Measurements from ENCODE around the gene SMTNL2. TPM values are rescaled to one million over a fixed set of nuclear protein-coding genes. Genes with fewer than 3 reads are reported as not detected.
"Not testable (repeated sequence)": the region's sequence is repeated elsewhere in the genome, so short reads cannot be mapped to it uniquely, and the experiment has no call there.

SMTNL2 gene
- total RNA-seq, 1 donor from 2014 or later = not detected

DNA sequence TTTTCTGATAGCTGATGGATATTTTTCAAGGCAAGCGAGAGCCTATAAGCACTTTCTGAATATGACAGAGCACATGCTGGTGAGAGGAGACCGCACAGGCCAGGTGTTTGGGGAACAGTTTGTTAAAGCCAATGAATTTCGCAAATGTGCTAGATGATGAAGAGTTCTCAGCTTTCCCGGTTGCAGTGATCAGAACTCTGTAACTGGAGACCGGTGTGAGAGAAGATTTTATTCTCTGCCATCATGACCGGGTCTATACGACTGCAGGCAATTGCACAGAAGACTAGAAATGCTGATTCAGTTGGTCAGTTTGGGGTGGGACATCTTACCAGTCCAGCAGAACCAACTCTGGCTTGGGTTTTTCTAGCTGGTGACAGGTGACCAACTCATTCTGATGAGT lies 25.4 kb downstream of the SMTNL2 start:
- H3K9me3 Mint-ChIP-seq = no peaks in the 10 kb centered on the region
- no peak for DNase-seq (ENCODE audit: low spot score)
- H3K4me1 Mint-ChIP-seq (ENCODE audit: low read depth) = no peaks in the 10 kb centered on the region
- intact Hi-C loops (cut with micrococcal nuclease) = no loop called here
- peaks cover 30% of the 10 kb centered on the region for H3K27me3 Mint-ChIP-seq (ENCODE audit: low read depth)
- no peak overlapping the region for H3K4me3 Mint-ChIP-seq (ENCODE audit: low read depth)
- no peaks in the 10 kb centered on the region for H3K36me3 Mint-ChIP-seq (ENCODE audit: low read depth)
- no peak overlapping the region for H3K27ac Mint-ChIP-seq

DNA sequence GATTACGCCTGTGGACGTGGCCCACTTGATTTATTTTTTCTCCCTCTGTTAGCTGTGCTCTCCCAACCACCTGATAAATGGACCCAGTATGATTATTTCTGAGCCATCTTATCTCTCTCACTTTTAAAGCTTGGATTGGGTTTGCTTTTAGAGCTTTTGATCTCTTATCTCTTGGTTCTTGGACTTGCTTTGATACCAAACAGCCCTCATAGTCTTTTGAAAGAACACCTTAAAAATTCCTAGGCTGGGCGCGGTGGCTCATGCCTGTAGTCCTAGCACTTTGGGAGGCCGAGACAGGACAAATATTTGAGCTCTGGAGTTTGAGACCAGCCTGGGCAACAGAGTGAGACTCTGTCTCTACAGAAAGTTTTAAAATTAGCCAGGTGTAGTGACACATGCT lies 25.8 kb downstream of the SMTNL2 start:
- intact Hi-C loops (cut with micrococcal nuclease) = no loop called here
- Mint-ChIP-seq H3K27ac (no peak overlapping the region), H3K36me3 (ENCODE audit: low read depth) (no peaks in the 10 kb centered on the region), H3K4me3 (ENCODE audit: low read depth) (no peak overlapping the region), H3K4me1 (ENCODE audit: low read depth) (no peaks in the 10 kb centered on the region), H3K9me3 (no peaks in the 10 kb centered on the region), H3K27me3 (ENCODE audit: low read depth) (peaks cover 30% of the 10 kb centered on the region)
- DNase-seq (ENCODE audit: low spot score) = no peak

DNA sequence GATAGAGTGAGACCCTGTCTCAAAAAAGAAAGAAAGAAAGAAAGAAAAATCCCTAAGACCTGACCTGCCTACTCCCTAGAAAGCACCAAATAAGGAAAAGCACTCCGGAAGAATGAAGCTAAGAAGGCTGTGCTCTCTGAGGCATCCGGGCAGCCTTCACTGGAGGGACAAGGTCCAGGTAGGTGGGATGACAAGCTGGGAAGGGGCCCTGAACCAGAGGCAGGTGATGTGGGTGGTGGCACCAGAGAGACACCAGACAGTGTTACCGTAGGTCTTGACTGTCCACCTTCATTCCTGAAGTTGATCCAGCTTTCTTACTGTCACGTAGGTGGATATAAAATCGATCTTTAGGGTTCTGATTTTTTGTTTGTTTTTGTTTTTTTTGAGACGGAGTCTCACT lies 26.3 kb downstream of the SMTNL2 start:
- intact Hi-C loops (cut with micrococcal nuclease) = no loop called here
- Mint-ChIP-seq H3K36me3 (ENCODE audit: low read depth) (no peaks in the 10 kb centered on the region), H3K4me1 (ENCODE audit: low read depth) (no peaks in the 10 kb centered on the region), H3K27me3 (ENCODE audit: low read depth) (peaks cover 31% of the 10 kb centered on the region), H3K9me3 (no peaks in the 10 kb centered on the region), H3K4me3 (ENCODE audit: low read depth) (no peak overlapping the region), H3K27ac (no peak overlapping the region)
- no peak for DNase-seq (ENCODE audit: low spot score)

DNA sequence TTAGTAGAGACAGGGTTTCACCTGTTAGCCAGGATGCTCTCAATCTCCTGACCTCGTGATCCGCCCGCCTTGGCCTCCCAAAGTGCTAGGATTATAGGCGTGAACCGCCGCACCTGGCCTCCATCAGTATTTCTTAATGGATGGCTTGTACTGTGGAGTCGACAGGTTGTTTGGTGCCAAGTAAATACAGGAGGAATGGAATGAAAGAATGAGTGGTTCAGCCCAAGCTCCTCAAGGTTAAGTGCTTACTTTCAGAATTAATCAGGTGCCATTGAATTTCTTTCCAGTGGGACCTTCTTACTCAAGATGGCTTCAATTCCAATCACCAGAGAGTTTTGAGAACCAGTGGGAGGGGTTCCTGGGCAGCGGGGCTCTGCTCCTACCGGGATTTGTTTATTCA lies 32.1 kb downstream of the SMTNL2 start:
- Mint-ChIP-seq H3K4me1 (ENCODE audit: low read depth) (no peaks in the 10 kb centered on the region), H3K36me3 (ENCODE audit: low read depth) (no peaks in the 10 kb centered on the region), H3K27me3 (ENCODE audit: low read depth) (peaks cover 8% of the 10 kb centered on the region), H3K4me3 (ENCODE audit: low read depth) (no peak overlapping the region), H3K9me3 (no peaks in the 10 kb centered on the region), H3K27ac (no peak overlapping the region)
- no peak for DNase-seq (ENCODE audit: low spot score)
- intact Hi-C loops (cut with micrococcal nuclease) = no loop called here

DNA sequence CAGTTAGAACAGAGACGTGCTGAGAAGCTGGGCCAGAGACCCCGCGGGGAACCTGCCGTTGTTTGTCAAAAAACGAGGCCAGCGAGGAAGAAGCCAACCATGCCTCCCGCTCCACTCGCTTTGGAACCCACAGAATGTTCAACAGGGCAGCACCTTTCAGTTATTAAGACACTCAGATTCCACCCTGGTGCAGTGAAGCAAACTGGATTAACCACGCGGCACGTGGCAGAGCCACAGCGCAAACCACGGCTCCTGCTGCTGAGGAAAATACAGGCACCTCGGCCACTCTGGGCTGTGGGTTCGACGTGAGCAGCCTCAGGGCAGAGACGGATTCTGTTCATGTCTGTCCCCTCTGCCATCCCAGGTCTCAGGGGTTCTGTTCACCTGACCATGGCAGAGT lies 32.8 kb downstream of the SMTNL2 start:
- no peaks in the 10 kb centered on the region for H3K36me3 Mint-ChIP-seq (ENCODE audit: low read depth)
- no peak for DNase-seq (ENCODE audit: low spot score)
- H3K9me3 Mint-ChIP-seq = no peaks in the 10 kb centered on the region
- no peak overlapping the region for H3K27ac Mint-ChIP-seq
- intact Hi-C loops (cut with micrococcal nuclease) = no loop called here
- H3K4me1 Mint-ChIP-seq (ENCODE audit: low read depth) = no peaks in the 10 kb centered on the region
- no peak overlapping the region for H3K4me3 Mint-ChIP-seq (ENCODE audit: low read depth)
- H3K27me3 Mint-ChIP-seq (ENCODE audit: low read depth) = peaks cover 8% of the 10 kb centered on the region

DNA sequence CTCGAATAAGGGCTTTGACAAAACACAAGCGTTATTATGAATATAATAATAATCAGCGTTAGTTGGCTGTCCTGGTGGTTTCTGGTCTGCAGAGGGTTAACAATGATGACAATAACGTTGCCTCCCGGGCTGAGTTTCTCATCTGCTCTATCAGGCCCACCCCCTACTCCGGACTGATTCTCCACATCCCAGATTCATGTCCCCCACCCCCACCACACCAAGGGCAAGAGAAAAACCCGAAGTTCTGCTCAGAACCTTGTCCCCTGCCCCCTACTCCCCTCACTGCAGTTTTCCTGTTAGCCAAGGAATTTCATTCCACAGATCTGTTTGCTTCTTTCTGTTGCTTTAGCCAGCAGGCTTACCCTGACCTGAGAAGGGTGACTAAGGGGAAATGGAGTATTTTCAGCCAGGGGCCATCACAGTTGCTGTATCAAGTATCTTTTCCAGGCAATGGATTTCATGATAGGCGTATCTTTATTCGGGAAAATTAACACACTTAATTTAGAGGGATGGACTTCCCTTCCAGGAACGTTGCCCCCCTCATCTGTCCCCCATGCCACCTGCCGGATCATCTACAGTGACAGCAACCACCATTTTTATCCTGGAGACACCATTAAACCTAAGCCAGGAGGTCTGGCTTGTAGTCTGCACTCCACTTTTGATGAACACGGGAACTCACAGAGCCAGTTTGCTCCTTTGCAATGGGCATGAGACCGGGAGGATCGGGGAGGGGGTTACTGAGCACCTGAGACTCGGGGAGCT lies 33.4 kb downstream of the SMTNL2 start:
- Mint-ChIP-seq H3K27ac (no peak overlapping the region), H3K4me1 (ENCODE audit: low read depth) (no peaks in the 10 kb centered on the region), H3K4me3 (ENCODE audit: low read depth) (no peak overlapping the region), H3K9me3 (no peaks in the 10 kb centered on the region), H3K27me3 (ENCODE audit: low read depth) (peaks cover 8% of the 10 kb centered on the region), H3K36me3 (ENCODE audit: low read depth) (no peaks in the 10 kb centered on the region)
- intact Hi-C loops (cut with micrococcal nuclease) = no loop called here
- DNase-seq (ENCODE audit: low spot score) = no peak

DNA sequence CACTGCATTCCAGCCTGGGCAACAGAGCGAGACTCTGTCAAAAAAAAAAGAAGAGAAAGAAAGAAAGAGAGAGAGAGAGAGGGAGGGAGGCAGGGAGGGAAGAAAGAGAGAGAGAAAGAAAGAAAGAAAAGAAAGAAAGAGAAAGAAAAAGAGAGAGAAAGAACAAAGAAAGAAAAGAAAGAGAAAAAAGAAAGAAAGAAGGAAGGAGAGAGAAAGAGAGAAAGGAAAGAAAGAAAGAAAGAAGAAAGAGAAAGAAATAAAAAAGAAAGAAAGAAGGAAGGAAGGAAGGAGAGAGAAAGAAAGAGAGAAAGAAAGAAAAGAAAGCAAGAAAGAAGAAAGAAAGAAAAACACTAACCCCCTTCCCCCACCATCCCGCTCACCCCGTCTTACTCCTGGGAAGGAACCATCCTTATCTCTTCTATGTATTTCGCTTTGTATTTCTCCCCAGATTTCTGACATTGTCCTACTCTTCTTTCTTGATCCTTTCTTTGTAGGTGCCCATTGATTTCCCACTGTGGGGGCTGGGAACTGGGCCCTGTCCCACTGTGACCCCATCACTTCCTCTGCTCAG lies 36.3 kb downstream of the SMTNL2 start:
- DNase-seq (ENCODE audit: low spot score) = no peak
- Mint-ChIP-seq H3K4me3 (ENCODE audit: low read depth) (no peak overlapping the region), H3K27ac (no peak overlapping the region), H3K9me3 (peaks cover 5% of the 10 kb centered on the region), H3K4me1 (ENCODE audit: low read depth) (no peaks in the 10 kb centered on the region), H3K27me3 (ENCODE audit: low read depth) (peaks cover 22% of the 10 kb centered on the region), H3K36me3 (ENCODE audit: low read depth) (no peaks in the 10 kb centered on the region)
- intact Hi-C loops (cut with micrococcal nuclease) = no loop called here

DNA sequence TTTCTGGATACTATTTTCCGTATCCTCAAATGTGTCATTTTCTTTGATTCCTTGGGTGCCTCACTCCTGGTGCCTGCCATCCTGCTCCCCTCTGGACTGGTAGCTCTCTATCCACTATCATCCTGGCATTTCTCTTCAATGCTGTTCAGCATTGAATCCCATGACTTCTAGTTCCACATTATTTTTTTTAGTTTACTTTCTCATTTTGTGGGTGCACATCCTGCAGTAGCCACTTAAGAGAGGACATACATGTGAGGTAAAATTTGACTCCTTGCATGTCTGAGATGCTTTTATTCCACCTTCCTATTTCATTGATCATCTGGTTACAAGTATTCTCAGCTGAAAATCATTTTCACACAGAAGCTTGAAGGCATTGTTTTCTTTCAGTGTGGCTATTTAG lies 38.0 kb downstream of the SMTNL2 start:
- Mint-ChIP-seq H3K4me3 (ENCODE audit: low read depth) (no peak overlapping the region), H3K36me3 (ENCODE audit: low read depth) (no peaks in the 10 kb centered on the region), H3K9me3 (peaks cover 5% of the 10 kb centered on the region), H3K27me3 (ENCODE audit: low read depth) (peaks cover 35% of the 10 kb centered on the region), H3K27ac (no peak overlapping the region), H3K4me1 (ENCODE audit: low read depth) (no peaks in the 10 kb centered on the region)
- DNase-seq (ENCODE audit: low spot score) = no peak
- intact Hi-C loops (cut with micrococcal nuclease) = no loop called here

DNA sequence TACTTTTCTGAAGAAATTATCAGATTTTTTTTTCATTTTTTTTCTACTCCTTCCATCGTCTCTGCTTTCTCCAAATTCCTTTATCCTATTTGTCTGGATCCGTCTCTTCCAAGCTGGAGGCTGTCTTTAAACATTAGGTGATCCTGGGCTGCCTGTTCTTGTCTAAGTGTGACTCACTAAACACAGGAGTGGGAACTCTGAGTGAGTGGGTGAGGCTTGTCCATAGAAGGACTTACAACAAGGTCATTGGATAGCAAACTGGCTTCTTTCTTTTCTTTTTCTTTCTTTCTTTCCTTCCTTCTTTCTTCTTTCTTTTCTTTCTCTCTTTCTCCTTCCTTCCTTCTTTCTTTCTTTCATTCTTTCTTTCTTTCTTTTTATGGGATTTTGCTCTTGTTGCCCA lies 38.9 kb downstream of the SMTNL2 start:
- no peak for DNase-seq (ENCODE audit: low spot score)
- Mint-ChIP-seq H3K27ac (no peak overlapping the region), H3K36me3 (ENCODE audit: low read depth) (no peaks in the 10 kb centered on the region), H3K4me3 (ENCODE audit: low read depth) (no peak overlapping the region), H3K27me3 (ENCODE audit: low read depth) (peaks cover 36% of the 10 kb centered on the region), H3K4me1 (ENCODE audit: low read depth) (no peaks in the 10 kb centered on the region), H3K9me3 (peaks cover 5% of the 10 kb centered on the region)
- intact Hi-C loops (cut with micrococcal nuclease) = no loop called here

DNA sequence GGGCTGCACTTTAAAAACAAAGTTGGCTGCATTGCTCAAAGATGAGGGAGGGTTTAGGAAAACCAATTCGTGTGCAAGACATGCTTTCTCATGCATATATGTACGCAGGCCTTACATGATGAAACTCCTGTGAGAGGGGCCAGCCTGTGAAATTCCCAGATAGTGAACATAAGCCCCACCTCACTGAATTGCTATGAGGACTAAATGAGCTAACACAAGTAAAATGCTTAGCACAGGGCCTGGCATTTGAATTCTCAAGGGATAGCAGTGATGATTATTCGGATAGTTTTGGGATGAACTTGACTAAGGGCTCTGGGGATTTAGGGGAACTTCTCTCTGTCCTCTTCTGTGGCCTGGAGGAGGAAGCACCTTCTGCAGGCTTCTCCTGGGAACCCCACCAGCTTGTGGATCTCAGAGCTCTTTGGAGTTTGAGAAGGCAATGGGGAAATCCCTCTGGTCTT lies 40.2 kb downstream of the SMTNL2 start:
- H3K4me3 Mint-ChIP-seq (ENCODE audit: low read depth); intact Hi-C loops (cut with micrococcal nuclease); H3K27ac Mint-ChIP-seq; DNase-seq (ENCODE audit: low spot score); H3K9me3 Mint-ChIP-seq; H3K4me1 Mint-ChIP-seq (ENCODE audit: low read depth); H3K36me3 Mint-ChIP-seq (ENCODE audit: low read depth): not testable (repeated sequence)
- peaks cover 36% of the 10 kb centered on the region for H3K27me3 Mint-ChIP-seq (ENCODE audit: low read depth)

DNA sequence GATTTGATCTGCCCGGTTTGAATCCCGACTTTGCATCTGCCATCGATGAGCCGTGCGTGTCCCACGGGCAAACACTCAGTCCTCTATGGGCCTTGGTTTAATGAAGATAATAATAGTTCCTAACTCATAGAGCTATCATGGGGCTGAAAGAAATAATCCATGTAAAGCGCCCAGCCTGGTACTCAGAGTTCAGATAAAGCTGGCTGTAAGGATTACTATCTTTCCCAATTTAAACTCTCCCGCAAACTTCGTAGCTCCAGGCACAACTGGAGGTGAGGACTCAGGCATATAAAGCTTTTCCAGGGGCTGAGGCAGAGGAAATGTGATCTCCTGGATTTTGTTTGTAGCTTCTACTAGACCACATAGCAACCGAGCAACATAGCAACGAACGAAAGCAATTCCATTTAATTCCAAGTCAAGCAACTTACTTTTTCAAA lies 40.9 kb downstream of the SMTNL2 start:
- Mint-ChIP-seq H3K36me3 (ENCODE audit: low read depth) (no peaks in the 10 kb centered on the region), H3K27ac (no peak overlapping the region), H3K9me3 (peaks cover 5% of the 10 kb centered on the region), H3K4me3 (ENCODE audit: low read depth) (no peak overlapping the region), H3K27me3 (ENCODE audit: low read depth) (peaks cover 36% of the 10 kb centered on the region), H3K4me1 (ENCODE audit: low read depth) (no peaks in the 10 kb centered on the region)
- no peak for DNase-seq (ENCODE audit: low spot score)
- intact Hi-C loops (cut with micrococcal nuclease) = loop anchor here (5.0 kb wide), 1 partner anchor 203 kb away; no protein-coding TSS in a partner anchor

DNA sequence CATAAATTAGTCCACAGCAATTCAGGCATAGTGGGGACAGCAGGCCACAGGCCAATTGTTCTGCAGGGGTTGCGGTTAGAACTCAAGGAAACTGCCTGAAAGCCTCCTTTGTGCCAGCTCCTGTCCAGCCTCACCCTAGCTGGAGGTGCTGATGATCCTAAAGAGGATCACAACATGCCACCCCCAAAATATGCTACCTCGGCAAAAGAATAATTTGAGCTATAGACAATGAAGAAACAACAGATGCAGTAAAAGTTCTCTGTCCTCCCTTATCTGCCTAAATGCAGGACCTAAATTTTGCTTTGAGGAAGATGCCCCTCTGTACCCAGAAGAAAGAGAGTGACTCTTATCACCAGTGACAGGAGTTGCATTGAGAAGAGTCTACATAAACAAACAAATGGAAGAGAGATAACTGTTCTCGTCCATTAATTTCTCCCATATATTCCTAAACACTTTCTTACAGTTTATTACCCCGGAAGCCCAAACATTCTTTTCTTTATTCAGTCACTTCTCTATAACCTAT lies 42.5 kb downstream of the SMTNL2 start:
- intact Hi-C loops (cut with micrococcal nuclease) = loop anchor here (1.0 to 5.0 kb wide), 2 partner anchors 60 to 204 kb away; no protein-coding TSS in a partner anchor
- peaks cover 38% of the 10 kb centered on the region for H3K27me3 Mint-ChIP-seq (ENCODE audit: low read depth)
- no peaks in the 10 kb centered on the region for H3K36me3 Mint-ChIP-seq (ENCODE audit: low read depth)
- DNase-seq (ENCODE audit: low spot score) = no peak
- H3K9me3 Mint-ChIP-seq = peaks cover 5% of the 10 kb centered on the region
- no peaks in the 10 kb centered on the region for H3K4me1 Mint-ChIP-seq (ENCODE audit: low read depth)
- no peak overlapping the region for H3K4me3 Mint-ChIP-seq (ENCODE audit: low read depth)
- H3K27ac Mint-ChIP-seq = no peak overlapping the region

DNA sequence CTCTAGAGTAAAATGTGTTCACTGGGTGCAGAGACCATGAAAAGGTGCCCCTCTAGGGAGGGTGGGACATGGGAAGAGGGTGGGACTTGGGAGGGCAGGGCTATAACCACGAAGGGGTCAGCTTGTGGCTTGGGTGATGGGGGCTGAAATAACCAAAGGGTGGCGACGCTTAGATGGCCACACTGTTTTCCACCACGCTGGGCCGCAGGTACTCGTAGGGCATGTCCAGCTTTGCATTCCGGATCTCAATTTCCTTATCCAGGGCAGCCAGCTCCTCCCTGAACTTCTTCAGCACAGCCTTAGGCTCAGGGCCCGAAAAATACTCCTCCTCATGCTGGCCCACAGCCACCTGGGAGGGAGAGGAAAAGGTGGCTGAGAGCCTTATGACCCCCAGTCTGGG lies 47.1 kb downstream of the SMTNL2 start:
- H3K9me3 Mint-ChIP-seq = no peaks in the 10 kb centered on the region
- peaks cover 30% of the 10 kb centered on the region for H3K27me3 Mint-ChIP-seq (ENCODE audit: low read depth)
- H3K4me1 Mint-ChIP-seq (ENCODE audit: low read depth) = peaks cover 11% of the 10 kb centered on the region
- H3K36me3 Mint-ChIP-seq (ENCODE audit: low read depth) = no peaks in the 10 kb centered on the region
- no peak for DNase-seq (ENCODE audit: low spot score)
- intact Hi-C loops (cut with micrococcal nuclease) = loop anchor here (5.0 kb wide), 1 partner anchor 161 kb away; no protein-coding TSS in a partner anchor
- no peak overlapping the region for H3K27ac Mint-ChIP-seq
- H3K4me3 Mint-ChIP-seq (ENCODE audit: low read depth) = no peak overlapping the region

Measured in activated T-helper 2 cell treated with anti-CD3 and anti-CD28 coated beads, Interferon-gamma antibody, Interleukin-2, Interleukin-4, amounts not matched to agents 10 μg/mL and 5 μg/mL and 100 μg/mL, durations not matched to agents 14 hours and 24 hours and 36 hours (primary cell).